ENCODE measurements around the gene F2RL2. TPM values are rescaled to one million over a fixed set of nuclear protein-coding genes. Genes with fewer than 3 reads are reported as not detected.
A peak's percentile ranks its signal among the peaks of the same experiment; 100 is the strongest.

The F2RL2 gene
- total RNA-seq (2022) (0.17 and 0.28 TPM in 2 replicates), Bru-seq, nascent RNA (percentile 26 among the genes with signal in this experiment), BruChase-seq, experiment 1, labeled RNA remaining after a 6-hour chase (percentile 29 among the genes with signal in this experiment), BruChase-seq, experiment 2, labeled RNA remaining after a 2-hour chase (percentile 23 among the genes with signal in this experiment)
- long read RNA-seq, partial matches to known transcripts = 0 of 1 reads
- long read RNA-seq, other reads (novel, unspliced or antisense) = 0 of 1 reads

- POLR2A ChIA-PET = interaction anchor here (1.9 kb wide), 1 partner anchor 14 kb away, joined by 5 read pairs; no protein-coding TSS in a partner anchor
- peak; percentile 67 for DNase-seq (ENCODE audit: unreplicated experiment)
- intact Hi-C loops (cut with micrococcal nuclease) = no loop called here
- H3K27me3 Mint-ChIP-seq (ENCODE audit: insufficient read depth, unreplicated experiment) = no peaks in the 10 kb centered on the region
- no peaks in the 10 kb centered on the region for H3K4me1 Mint-ChIP-seq (ENCODE audit: insufficient read depth, unreplicated experiment)
- TF ChIP-seq CTCF (IDR thresholded peaks at IDR 0.05; ENCODE audit: unreplicated experiment) = no peak
- H3K4me3 Mint-ChIP-seq (ENCODE audit: unreplicated experiment) = no peak within 1 kb of the TSS
- H3K9me3 Mint-ChIP-seq (ENCODE audit: unreplicated experiment) = no peaks in the 10 kb centered on the region
- H3K27ac Mint-ChIP-seq (ENCODE audit: low read depth, unreplicated experiment) = no peak within 1 kb of the TSS
- no TSS peak for BruUV-seq (replicated peaks)
- CTCF ChIA-PET = interaction anchor here (1.4 kb wide), 1 partner anchor 151 kb away, joined by 3 read pairs; no protein-coding TSS in a partner anchor
- no peaks in the 10 kb centered on the region for H3K36me3 Mint-ChIP-seq (ENCODE audit: insufficient read depth, unreplicated experiment)
Observed at GRCh38 chr5:76622973-76623596, at the start of gene F2RL2. Gene F2RL2 (minus strand): TSS chr5:76623403. CDS start chr5:76623230, 173 bp downstream.

GRCh38 chr5:76672242-76672641 lies 49.0 kb upstream of the F2RL2 start:
- H3K36me3 Mint-ChIP-seq (ENCODE audit: insufficient read depth, unreplicated experiment) = no peaks in the 10 kb centered on the region
- no peak overlapping the region for H3K27ac Mint-ChIP-seq (ENCODE audit: low read depth, unreplicated experiment)
- DNase-seq (ENCODE audit: unreplicated experiment) = no peak
- no peak overlapping the region for H3K4me3 Mint-ChIP-seq (ENCODE audit: unreplicated experiment)
- no peak for TF ChIP-seq CTCF (IDR thresholded peaks at IDR 0.05; ENCODE audit: unreplicated experiment)
- H3K9me3 Mint-ChIP-seq (ENCODE audit: unreplicated experiment) = no peaks in the 10 kb centered on the region
- no TSS peak for BruUV-seq (replicated peaks)
- intact Hi-C loops (cut with micrococcal nuclease) = no loop called here
- H3K27me3 Mint-ChIP-seq (ENCODE audit: insufficient read depth, unreplicated experiment) = no peaks in the 10 kb centered on the region
- CTCF ChIA-PET = interaction anchor here (0.5 kb wide), 1 partner anchor 135 kb away, joined by 3 read pairs; no protein-coding TSS in a partner anchor
- H3K4me1 Mint-ChIP-seq (ENCODE audit: insufficient read depth, unreplicated experiment) = peaks cover 7% of the 10 kb centered on the region
- POLR2A ChIA-PET = no interaction called here

- no peak overlapping the region for H3K27ac Mint-ChIP-seq (ENCODE audit: low read depth, unreplicated experiment)
- no TSS peak for BruUV-seq (replicated peaks)
- H3K4me3 Mint-ChIP-seq (ENCODE audit: unreplicated experiment) = no peak overlapping the region
- peaks cover 7% of the 10 kb centered on the region for H3K4me1 Mint-ChIP-seq (ENCODE audit: insufficient read depth, unreplicated experiment)
- ChIA-PET POLR2A (interaction anchor here (0.6 to 0.9 kb wide), 3 partner anchors 8 to 149 kb away, joined by 3 to 4 read pairs (median 3); no protein-coding TSS in a partner anchor), CTCF (interaction anchor here (1.0 to 1.1 kb wide), 2 partner anchors 10 to 104 kb away, joined by 3 to 5 read pairs; no protein-coding TSS in a partner anchor)
- H3K36me3 Mint-ChIP-seq (ENCODE audit: insufficient read depth, unreplicated experiment) = no peaks in the 10 kb centered on the region
- H3K27me3 Mint-ChIP-seq (ENCODE audit: insufficient read depth, unreplicated experiment) = no peaks in the 10 kb centered on the region
- no peak for TF ChIP-seq CTCF (IDR thresholded peaks at IDR 0.05; ENCODE audit: unreplicated experiment)
- intact Hi-C loops (cut with micrococcal nuclease) = no loop called here
- no peak for DNase-seq (ENCODE audit: unreplicated experiment)
- no peaks in the 10 kb centered on the region for H3K9me3 Mint-ChIP-seq (ENCODE audit: unreplicated experiment)
Observed at GRCh38 chr5:76670508-76670907, 47.3 kb upstream of the F2RL2 start.

- H3K4me1 Mint-ChIP-seq (ENCODE audit: insufficient read depth, unreplicated experiment) = peaks cover 7% of the 10 kb centered on the region
- H3K36me3 Mint-ChIP-seq (ENCODE audit: insufficient read depth, unreplicated experiment) = peaks cover 6% of the 10 kb centered on the region
- no TSS peak for BruUV-seq (replicated peaks)
- no peak for DNase-seq (ENCODE audit: unreplicated experiment)
- no peaks in the 10 kb centered on the region for H3K9me3 Mint-ChIP-seq (ENCODE audit: unreplicated experiment)
- ChIA-PET CTCF (interaction anchor here (0.7 to 1.1 kb wide), 4 partner anchors 11 to 86 kb away, joined by 3 to 5 read pairs (median 4); no protein-coding TSS in a partner anchor), POLR2A (no interaction called here)
- intact Hi-C loops (cut with micrococcal nuclease) = no loop called here
- no peaks in the 10 kb centered on the region for H3K27me3 Mint-ChIP-seq (ENCODE audit: insufficient read depth, unreplicated experiment)
- H3K4me3 Mint-ChIP-seq (ENCODE audit: unreplicated experiment) = no peak overlapping the region
- no peak for TF ChIP-seq CTCF (IDR thresholded peaks at IDR 0.05; ENCODE audit: unreplicated experiment)
- H3K27ac Mint-ChIP-seq (ENCODE audit: low read depth, unreplicated experiment) = peak overlapping the region; percentile 80
Observed at GRCh38 chr5:76669245-76669644, 46.0 kb upstream of the F2RL2 start.
